ENCODE measurements around the gene TP53RK.
A peak's percentile ranks its signal among the peaks of the same experiment; 100 is the strongest.

TP53RK gene
- 8.2 to 25.4 (median 19.9) reads per million in 17 experiments for total RNA-seq

- peak; percentile 99 to 100 (median 100) for DNase-seq
Observed at GRCh38 chr20:46689082-46689753, at the start of gene TP53RK. TSS of gene TP53RK (minus strand) at chr20:46689444. CDS start at chr20:46689414, 30 bp downstream.

- no peak for DNase-seq
Observed at GRCh38 chr20:46735436-46735835, 46.2 kb upstream of the TP53RK start.

- DNase-seq = no peak
Observed at GRCh38 chr20:46731770-46732169, 42.5 kb upstream of the TP53RK start.

- no peak for DNase-seq
Observed at GRCh38 chr20:46725186-46726165, 36.2 kb upstream of the TP53RK start.

GRCh38 chr20:46724343-46724959, 35.2 kb upstream of the TP53RK start:
- no peak for DNase-seq

- no peak for DNase-seq
Observed at GRCh38 chr20:46723039-46723438, 33.8 kb upstream of the TP53RK start.

- no peak for DNase-seq
Observed at GRCh38 chr20:46722450-46722849, 33.2 kb upstream of the TP53RK start.

- no peak for DNase-seq
Observed at GRCh38 chr20:46721476-46721875, 32.2 kb upstream of the TP53RK start.

- DNase-seq = no peak
Observed at GRCh38 chr20:46720776-46721425, 31.7 kb upstream of the TP53RK start.

GRCh38 chr20:46720019-46720418, 30.8 kb upstream of the TP53RK start:
- DNase-seq = no peak

- DNase-seq = no peak
Observed at GRCh38 chr20:46717818-46718541, 28.7 kb upstream of the TP53RK start.

GRCh38 chr20:46715292-46715756, 26.1 kb upstream of the TP53RK start:
- DNase-seq = peak in 1 of 4 experiments; percentile 20

- DNase-seq = no peak
Observed at GRCh38 chr20:46713957-46714834, 25.0 kb upstream of the TP53RK start.

- no peak for DNase-seq
Observed at GRCh38 chr20:46712056-46712636, 22.9 kb upstream of the TP53RK start.

GRCh38 chr20:46710153-46710913, 21.1 kb upstream of the TP53RK start:
- no peak for DNase-seq

- DNase-seq = peak in 2 of 4 experiments; percentile 22 to 28
Observed at GRCh38 chr20:46709459-46710152, 20.4 kb upstream of the TP53RK start, which contains the start of gene SLC2A10. TSS of gene SLC2A10 (plus strand) at chr20:46709649. CDS start at chr20:46709737, 88 bp downstream.

- DNase-seq = no peak
Observed at GRCh38 chr20:46709055-46709458, 19.8 kb upstream of the TP53RK start.

- DNase-seq = no peak
Observed at GRCh38 chr20:46708172-46708860, 19.1 kb upstream of the TP53RK start.
